Tibial nerve (tissue), 3 donors: Measurements from ENCODE around the gene CCNY.

Source experiments
- POLR2A ChIP-seq, 2 donors: fragments of 450-650 bp; IDR thresholded peaks; one replicate each; pipeline ENCODE4 v1.6.1; 2017; ENCODE audit warnings: antibody characterized with exemption in 2 of 2, mild to moderate bottlenecking in 2 of 2, moderate library complexity in 2 of 2
- TF ChIP-seq, protein P1 (sequence below), 5 experiments: fragments of 200-600 bp in 3 of 5; fragments of 450-650 bp in 2 of 5; sonication (generic) in 3 of 5; IDR thresholded peaks; one replicate each; pipeline ENCODE4 v1.5.1; 2016 to 2019; ENCODE audit warnings: antibody characterized with exemption in 5 of 5, mild to moderate bottlenecking in 3 of 5, moderate library complexity in 2 of 5

DNA sequence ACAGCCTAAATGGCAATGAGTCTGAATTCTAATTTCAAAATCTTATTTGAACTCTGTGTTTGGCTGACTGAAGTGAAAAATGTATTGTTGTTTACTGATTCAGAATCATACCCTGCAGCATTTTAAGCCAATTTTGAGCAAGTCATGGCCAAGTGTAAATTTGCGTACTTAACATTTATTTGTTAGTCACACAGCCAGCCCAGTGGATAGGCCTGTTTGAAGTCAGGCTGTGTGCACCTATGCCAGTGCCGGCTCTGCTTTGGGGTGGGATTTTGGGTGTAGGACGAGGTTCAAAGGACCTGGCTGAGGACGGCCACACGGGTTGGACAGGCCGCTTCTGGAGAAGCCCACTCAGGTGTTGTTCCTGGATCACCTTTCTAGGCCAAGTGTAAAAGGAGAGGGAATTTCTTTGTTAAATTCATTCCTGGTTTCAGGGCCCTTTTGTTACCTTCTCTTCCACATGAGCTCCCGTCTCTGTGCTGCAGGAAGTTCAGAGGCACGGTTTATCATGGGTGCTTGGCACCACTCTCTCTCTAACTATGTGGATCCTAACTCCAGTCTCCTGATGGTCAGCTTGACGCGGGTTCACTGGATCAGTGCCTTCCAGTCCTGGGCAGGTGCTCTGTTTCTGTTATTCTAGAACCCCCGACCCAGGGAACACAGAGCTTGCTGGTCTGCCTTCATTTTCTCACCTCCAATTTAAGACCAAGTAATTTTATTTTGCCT is 84.7 kb downstream of the CCNY start:
- TF ChIP-seq, protein P1, sequence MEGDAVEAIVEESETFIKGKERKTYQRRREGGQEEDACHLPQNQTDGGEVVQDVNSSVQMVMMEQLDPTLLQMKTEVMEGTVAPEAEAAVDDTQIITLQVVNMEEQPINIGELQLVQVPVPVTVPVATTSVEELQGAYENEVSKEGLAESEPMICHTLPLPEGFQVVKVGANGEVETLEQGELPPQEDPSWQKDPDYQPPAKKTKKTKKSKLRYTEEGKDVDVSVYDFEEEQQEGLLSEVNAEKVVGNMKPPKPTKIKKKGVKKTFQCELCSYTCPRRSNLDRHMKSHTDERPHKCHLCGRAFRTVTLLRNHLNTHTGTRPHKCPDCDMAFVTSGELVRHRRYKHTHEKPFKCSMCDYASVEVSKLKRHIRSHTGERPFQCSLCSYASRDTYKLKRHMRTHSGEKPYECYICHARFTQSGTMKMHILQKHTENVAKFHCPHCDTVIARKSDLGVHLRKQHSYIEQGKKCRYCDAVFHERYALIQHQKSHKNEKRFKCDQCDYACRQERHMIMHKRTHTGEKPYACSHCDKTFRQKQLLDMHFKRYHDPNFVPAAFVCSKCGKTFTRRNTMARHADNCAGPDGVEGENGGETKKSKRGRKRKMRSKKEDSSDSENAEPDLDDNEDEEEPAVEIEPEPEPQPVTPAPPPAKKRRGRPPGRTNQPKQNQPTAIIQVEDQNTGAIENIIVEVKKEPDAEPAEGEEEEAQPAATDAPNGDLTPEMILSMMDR (IDR thresholded peaks at IDR 0.05), result no peak
- no peak for TF ChIP-seq POLR2A (IDR thresholded peaks at IDR 0.05)
